HuH-7 (cell line): Measurements from ENCODE around the gene ZBTB38.

Experiments used
- DNase-seq: peaks from one replicate; pipeline ENCODE4 v3.0.0; 2011; ENCODE audit warnings: low spot score

The ZBTB38 gene

GRCh38 chr3:141368062-141368924 lies at the start of gene ZBTB38:
Gene ZBTB38 (plus strand): TSS chr3:141368504. CDS start chr3:141442389, 73,885 bp downstream.
- DNase-seq: peak; percentile 64

- DNase-seq: no peak
Observed at GRCh38 chr3:141320399-141321108, 47.8 kb upstream of the ZBTB38 start.

DNA sequence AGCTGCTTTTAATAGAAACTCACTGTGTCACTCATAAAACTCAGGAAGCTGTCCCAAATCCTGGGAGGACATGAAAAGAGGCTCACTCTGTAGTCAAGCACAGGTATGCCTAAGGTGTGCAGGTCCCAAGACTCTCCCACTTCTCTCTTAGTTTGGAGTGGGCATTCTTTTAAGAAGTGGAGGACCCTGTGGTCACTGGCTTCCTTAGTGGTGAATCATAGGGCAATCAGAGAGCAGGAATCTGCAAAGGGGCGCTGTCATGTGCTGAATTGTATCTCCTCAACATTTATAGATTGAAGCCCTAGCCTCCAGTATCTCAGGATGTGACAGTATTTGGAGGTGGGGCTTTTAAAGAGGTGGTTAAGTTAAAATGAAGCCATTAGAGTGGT lies 47.2 kb upstream of the ZBTB38 start:
- no peak for DNase-seq

DNA sequence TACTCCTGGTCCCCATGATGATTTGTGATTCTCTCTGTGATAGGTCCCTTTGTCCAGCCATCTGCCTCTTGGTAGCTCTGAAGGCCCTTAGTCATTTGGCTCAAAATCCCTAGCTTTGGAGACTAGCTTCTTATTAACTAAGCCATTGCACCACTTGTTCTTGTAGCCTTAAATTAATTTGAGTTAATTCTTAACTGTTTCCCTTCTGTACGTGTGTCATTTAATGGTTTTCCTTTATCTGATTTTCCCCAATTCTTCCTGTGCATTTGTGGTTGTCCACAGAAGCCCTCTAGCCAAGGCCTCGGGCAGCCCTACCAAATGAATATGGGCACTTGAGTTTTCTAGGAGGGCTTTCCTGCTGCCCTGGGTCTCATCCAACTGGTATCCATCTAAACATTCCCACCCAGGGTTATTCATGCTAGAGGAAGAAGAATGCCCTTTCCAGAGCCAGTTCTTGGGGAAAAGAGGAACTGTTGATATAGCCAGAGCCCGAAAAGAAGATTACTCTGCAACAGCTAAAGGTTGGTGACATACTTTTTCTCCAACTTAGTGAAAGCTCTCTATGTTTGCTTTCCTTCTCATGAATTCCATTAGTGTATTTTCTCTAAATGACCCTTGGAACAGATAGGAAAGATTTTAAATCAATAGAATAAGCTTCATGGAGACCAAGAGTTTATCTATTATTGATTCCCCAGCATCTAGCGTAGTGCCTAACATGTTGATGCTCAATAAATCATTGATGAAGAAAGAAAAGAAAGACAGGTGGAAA lies 44.2 kb upstream of the ZBTB38 start:
- no peak for DNase-seq

GRCh38 chr3:141326123-141326522 lies 42.2 kb upstream of the ZBTB38 start:
- DNase-seq: no peak

DNA sequence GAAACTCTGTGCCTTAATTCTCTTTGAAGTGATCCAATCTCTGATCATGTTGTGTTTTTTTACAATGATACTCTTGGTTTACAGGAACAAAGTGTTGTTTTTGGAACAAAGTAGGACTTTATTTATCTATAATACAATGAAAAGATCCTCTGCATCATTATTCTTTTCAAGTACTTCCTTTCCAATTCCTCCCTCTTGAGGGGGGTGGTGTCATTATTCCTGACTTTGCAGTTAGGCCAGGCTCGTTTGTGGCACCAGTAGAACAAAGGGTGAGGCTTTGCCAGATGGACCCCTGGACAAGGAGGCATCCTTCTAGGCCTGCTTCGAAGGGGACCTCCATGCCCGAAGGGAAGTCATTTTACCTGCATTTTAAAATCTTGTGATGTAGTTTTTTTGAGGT lies 41.7 kb upstream of the ZBTB38 start:
- DNase-seq: no peak

DNA sequence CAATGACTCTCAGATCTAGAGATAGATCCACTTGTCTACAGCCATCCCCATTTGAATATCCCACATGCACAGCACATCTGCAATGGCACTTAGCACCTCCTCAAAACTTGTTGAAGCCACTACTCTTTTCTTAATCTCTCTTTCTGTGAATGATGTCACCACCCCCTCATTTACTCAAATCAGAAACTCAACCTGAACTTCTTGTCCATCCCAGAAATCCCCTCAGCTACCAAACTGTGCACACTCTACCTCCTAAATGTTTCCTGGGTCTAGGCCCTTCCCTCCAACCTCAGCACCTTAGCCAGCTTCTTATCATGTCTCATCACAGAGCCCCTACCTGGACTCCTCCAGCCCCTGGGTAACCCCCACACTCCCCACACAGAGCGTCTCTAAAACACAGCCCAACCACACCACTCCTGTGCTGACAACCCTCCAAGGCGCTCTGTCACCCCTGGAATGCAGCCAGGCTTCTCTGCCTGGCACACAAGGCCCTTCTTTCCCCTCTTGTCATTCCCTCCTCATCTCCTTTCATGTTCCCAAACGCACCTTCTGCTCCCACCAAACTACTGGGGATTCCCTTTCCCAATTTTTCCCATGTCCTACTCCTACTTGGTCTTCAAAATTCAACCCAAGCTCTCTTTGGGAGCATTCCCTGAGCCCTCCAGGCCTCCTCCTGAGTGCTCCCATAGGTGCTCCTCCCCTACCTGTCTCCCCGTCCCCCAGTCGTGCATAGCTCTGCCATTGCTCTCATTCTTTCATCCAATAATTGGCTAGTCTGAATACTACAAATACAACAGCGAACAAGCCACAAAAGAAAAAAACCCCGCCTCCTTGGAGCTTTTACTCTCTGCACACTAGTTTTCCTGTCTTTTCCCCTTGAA lies 39.8 kb upstream of the ZBTB38 start:
- no peak for DNase-seq

- no peak for DNase-seq
Observed at GRCh38 chr3:141330235-141330634, 38.1 kb upstream of the ZBTB38 start.

GRCh38 chr3:141330718-141331376 lies 37.5 kb upstream of the ZBTB38 start:
- no peak for DNase-seq

DNA sequence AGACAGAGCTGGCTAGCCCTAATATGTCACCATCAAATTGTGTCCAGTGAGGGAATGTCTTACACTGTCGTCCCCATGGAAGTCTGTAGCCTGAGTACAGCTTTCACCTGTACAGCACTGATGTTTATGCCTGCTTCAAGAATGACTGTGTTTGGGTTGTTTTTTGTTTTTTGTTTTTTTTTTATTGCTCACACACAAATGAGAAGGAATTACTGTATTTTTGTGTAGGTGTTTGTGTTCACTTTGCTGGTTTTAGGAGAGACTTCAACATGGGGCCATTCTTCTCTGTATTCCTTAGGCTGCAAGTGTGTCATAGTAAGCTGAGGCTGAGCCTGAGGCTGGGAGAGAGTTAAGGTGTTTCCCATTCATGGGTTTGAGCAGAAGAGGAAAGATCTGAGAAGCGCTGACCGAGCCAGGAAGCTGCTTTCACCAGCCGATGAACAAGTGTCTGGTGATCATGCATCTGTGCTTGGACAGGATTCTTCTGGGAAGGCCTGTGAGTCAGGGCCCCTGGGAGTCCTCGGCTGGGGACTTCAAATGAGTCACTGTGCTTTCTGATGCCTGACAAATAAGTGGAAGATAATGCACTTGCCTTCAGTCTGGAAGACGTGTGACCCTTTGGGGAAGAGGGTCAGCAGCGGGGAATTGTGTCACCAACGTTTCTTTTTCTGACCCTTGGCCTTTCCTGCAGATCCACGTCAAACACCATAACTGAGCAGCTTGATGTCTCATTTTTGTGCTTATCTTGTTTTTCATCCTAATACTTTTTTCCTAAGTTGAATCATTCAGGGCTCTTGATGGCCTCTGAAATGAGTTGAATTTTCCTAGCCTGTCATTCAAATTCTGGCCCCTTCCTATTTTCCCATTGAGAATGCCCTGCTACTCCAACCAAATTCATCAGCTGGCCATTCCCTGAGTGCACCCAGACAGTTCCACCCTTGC lies 36.7 kb upstream of the ZBTB38 start:
- no peak for DNase-seq

DNA sequence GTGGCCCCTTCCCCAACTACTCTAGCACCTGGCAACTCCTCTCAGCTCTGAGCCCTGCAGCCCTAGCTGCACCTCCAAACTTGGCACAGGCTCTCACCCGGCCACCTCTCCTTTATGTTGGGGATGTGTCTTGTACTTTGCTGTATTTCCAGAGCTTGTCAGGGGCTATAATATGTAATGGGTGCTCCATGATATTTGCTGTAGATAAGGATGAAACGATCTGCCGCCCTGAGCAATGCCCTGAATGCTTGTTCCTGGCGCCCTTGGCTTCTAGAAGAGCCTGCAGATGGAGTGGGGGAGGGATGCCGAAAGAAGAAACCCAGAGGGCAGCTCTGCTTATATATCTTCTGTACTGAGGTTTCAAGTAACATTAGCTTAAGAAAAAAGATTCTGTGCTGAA lies 35.9 kb upstream of the ZBTB38 start:
- DNase-seq: no peak

DNA sequence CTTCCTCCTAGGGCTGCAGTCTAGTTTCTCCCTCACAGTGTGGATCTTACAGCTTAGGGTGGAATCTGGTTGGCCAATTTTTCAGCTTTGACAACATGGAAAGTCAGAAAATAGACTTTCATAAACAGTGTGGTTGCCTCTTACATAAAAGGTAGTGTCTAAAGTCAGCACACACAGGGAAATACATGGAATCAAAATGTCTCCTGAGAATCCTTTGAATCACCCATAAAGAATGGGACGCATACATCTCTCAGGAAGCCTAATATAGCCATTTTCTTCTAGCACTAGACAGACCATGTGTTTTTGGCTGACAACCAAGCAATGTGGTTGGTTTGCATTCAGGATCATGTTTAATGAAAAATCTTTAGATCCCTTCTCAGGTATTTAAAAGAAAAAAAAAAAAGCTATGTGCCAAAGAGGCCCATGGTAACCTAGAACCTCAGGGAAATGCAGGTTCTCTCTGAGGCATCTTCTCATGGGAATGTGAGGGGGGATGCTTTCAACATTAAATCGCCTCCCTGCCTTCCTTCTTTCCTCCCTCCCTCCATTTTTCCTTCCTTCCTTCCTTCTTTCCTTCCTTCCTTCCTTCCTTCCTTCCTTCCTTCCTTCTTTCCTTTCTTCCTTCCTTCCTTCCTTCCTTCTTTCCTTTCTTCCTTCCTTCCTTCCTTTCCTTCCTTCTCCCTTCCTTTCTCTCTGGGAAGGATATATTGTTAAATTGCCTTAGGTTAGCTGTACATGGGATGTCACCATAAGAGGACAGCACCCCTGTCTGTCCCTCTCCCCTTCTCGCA lies 34.3 kb upstream of the ZBTB38 start:
- no peak for DNase-seq

- DNase-seq: no peak
Observed at GRCh38 chr3:141334627-141335250, 33.6 kb upstream of the ZBTB38 start.

GRCh38 chr3:141335531-141336061 lies 32.7 kb upstream of the ZBTB38 start:
- DNase-seq: no peak

GRCh38 chr3:141336672-141337522 lies 31.4 kb upstream of the ZBTB38 start:
- DNase-seq: no peak

GRCh38 chr3:141337523-141337854 lies 30.8 kb upstream of the ZBTB38 start:
- DNase-seq: no peak

DNA sequence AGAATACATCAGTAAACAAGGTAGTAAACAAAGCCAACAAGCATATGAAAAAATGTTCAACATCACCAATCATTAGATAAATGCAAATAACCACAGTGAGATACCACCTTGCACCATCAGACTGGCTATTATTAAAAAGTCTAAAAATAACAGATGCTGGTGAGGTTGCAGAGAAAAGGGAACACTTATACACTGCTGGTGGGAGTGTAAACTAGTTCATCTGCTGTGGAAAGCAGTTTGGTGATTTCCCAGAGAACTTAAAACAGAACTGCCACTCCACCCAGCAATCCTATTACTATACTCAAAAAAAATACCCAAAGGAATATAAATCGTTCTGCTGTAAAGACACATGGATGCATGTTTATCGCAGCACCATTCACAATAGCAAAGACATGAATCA lies 30.3 kb upstream of the ZBTB38 start:
- no peak for DNase-seq

DNA sequence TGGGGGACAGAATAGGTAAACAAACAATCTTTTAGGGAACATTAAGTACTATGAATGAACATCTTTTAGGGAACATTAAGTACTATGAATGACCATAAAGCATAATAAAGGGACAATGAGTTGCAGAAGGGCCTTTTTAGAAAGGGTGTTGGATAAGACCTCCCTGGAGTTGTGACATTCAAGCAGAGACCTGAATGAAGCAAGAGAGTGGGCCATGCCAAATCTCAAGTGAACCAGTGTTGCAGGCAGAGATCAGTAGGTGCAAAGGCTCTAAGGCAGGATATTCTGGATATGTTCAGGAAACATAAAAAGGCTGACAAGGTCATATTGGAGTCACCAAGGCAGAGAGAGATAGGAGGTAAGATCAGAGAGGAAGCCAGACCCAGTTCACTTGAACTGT lies 29.4 kb upstream of the ZBTB38 start:
- no peak for DNase-seq
